HG03066 (cell line): ENCODE results near the gene KLKB1.

Experiments
- ATAC-seq: cut with Tn5 transposase; IDR thresholded peaks from one replicate; pipeline ENCODE4 v1.9.1; 2021; ENCODE audit warnings: low read depth; ENCODE audit not compliant: unreplicated experiment

Gene KLKB1

GRCh38 chr4:186227221-186227620 lies at the start of gene KLKB1:
KLKB1 (plus strand) TSS chr4:186227507; CDS start chr4:186228196, 689 bp downstream.
- no peak for ATAC-seq

- ATAC-seq, result no peak
Measured at GRCh38 chr4:186188107-186188506, 39.2 kb upstream of the KLKB1 start.

- no peak for ATAC-seq
Measured at GRCh38 chr4:186189656-186190055, 37.7 kb upstream of the KLKB1 start.

- peak; percentile 43 for ATAC-seq
Measured at GRCh38 chr4:186190581-186191199, 36.6 kb upstream of the KLKB1 start.

- peak; percentile 80 for ATAC-seq
Measured at GRCh38 chr4:186191200-186192065, 35.9 kb upstream of the KLKB1 start, which contains the start of gene CYP4V2. CYP4V2 (plus strand) TSS chr4:186191567; CDS start chr4:186191824, 257 bp downstream.

- ATAC-seq, result no peak
Measured at GRCh38 chr4:186192066-186192612, 35.2 kb upstream of the KLKB1 start.

- no peak for ATAC-seq
Measured at GRCh38 chr4:186193851-186194250, 33.5 kb upstream of the KLKB1 start.

- ATAC-seq, result no peak
Measured at GRCh38 chr4:186196063-186196462, 31.2 kb upstream of the KLKB1 start.

GRCh38 chr4:186200516-186200915 lies 26.8 kb upstream of the KLKB1 start:
- ATAC-seq, result no peak

- ATAC-seq, result no peak
Measured at GRCh38 chr4:186201010-186201409, 26.3 kb upstream of the KLKB1 start.

GRCh38 chr4:186201535-186202230 lies 25.6 kb upstream of the KLKB1 start:
- ATAC-seq, result peak; percentile 100

GRCh38 chr4:186202490-186203140 lies 24.7 kb upstream of the KLKB1 start:
- ATAC-seq, result no peak

GRCh38 chr4:186203406-186203805 lies 23.9 kb upstream of the KLKB1 start:
- ATAC-seq, result no peak

- ATAC-seq, result no peak
Measured at GRCh38 chr4:186204103-186204559, 23.2 kb upstream of the KLKB1 start.

- no peak for ATAC-seq
Measured at GRCh38 chr4:186204686-186205085, 22.6 kb upstream of the KLKB1 start.

- no peak for ATAC-seq
Measured at GRCh38 chr4:186205156-186205555, 22.2 kb upstream of the KLKB1 start.

- no peak for ATAC-seq
Measured at GRCh38 chr4:186216465-186217024, 10.8 kb upstream of the KLKB1 start.

- ATAC-seq, result no peak
Measured at GRCh38 chr4:186217733-186218293, 9.5 kb upstream of the KLKB1 start.

- no peak for ATAC-seq
Measured at GRCh38 chr4:186221624-186222023, 5.7 kb upstream of the KLKB1 start.

GRCh38 chr4:186225848-186226247 lies 1.5 kb upstream of the KLKB1 start:
- no peak for ATAC-seq
